GM18499 (cell line): ENCODE data around the gene ANKRD31.

Experiments used
- ATAC-seq: cut with Tn5 transposase; IDR thresholded peaks from one replicate; pipeline ENCODE4 v1.9.1; 2021; ENCODE audit warnings: moderate number of reproducible peaks; ENCODE audit not compliant: insufficient read depth, unreplicated experiment

Gene ANKRD31

GRCh38 chr5:75046366-75047142, 190.1 kb downstream of the ANKRD31 start:
- ATAC-seq = no peak

- ATAC-seq = no peak
Observed at GRCh38 chr5:75045071-75045470, 191.6 kb downstream of the ANKRD31 start.

DNA sequence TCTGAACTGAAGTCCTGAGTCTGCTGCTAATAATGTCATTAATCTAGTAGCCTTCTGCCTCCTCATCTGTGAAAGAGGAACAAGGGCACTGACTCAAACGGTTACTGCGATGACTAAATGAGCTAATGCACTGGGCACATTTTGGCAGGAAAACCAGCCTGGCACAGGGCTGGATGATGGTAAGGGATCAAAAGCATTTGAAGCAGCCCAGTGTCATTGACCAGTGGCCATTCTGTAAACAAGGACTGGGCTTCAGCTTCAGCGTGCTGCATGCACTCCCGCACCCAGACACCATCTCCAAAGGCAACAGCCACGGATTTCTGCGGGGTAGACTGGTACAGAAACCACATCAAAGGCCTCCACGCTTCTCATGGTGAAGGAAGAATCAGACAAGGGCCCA, 192.3 kb downstream of the ANKRD31 start:
- ATAC-seq = no peak

DNA sequence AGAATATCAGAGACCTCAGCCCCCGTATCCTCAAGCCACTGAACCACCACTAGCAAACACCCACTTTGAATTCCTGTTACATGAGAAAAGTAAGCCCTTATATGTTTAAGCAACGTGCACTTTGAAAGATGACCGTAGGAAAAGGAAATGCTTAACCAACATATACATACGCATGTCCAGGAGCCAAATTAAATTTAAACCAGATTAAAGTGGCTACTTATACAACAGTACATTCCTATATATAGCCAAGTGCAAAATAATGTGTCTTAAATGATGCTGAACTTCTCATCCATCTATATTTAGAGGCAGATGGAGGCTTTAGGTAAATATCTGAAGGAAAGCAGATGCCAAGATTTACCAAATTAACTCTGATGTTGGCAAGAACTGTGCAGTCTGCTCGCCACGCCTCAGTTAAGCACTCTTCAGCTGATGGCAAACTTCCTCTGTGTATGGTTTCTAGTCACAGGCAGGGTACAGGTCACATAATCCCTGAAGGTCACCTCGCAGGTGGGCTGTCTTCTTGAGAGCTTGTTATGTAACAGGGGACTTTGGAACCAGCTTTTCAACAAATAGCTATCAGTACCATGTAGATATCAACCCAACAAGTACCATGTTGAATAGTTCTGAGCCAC, 192.9 kb downstream of the ANKRD31 start:
- no peak for ATAC-seq

GRCh38 chr5:75042522-75042921, 194.2 kb downstream of the ANKRD31 start:
- ATAC-seq = no peak

- ATAC-seq = no peak
Observed at GRCh38 chr5:75040973-75041372, 195.7 kb downstream of the ANKRD31 start.

GRCh38 chr5:75037106-75037505, 199.6 kb downstream of the ANKRD31 start:
- ATAC-seq = no peak

DNA sequence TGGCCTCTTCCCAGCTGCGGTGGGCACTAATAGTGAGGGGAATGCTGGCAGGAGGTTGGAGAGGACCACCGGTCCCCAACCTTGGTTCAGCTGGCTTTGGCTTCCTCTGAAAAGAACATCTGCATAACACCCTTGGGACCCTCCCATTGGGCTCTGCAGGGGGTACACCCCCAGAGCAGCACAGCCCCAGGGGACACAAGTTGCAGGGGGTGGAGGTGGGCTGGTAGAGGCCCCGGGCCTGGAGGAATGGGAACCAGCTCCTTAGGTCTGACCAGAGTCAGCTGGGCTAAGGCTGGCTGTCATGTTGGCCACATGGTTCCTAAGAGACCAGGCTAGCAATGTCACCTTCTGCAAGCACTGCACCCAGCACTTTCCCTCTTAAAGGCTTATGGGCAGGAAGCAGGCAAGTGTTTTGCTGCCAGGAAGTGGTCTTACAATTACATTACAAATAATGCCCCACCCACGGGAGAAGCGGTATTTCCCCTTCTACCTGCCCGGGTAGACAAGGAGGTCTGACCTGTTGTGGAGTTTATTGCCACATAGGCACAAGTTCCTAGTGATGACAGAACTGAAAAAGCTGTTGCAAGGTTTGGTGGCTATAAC, 202.4 kb downstream of the ANKRD31 start:
- ATAC-seq = no peak

DNA sequence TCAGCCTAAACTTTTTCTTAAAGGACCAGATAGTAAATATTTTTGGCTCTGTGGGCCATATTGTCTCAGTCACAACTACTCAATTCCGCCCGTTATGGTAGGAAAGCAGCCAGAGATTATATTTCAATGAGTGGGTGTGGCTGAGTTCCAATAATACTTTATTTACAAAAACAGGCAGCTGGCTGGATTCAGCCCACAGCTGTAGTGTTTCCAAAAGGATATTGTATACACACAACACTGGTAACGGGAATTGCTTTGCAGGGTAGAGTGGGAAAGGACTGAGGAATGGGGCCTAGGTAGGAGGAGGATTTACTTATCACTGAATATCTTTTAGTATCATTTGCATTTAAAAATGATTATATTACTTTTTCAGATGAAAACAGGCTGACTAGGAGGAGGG, 205.3 kb downstream of the ANKRD31 start:
- ATAC-seq = no peak

GRCh38 chr5:75028090-75028489, 208.6 kb downstream of the ANKRD31 start:
- ATAC-seq = no peak

DNA sequence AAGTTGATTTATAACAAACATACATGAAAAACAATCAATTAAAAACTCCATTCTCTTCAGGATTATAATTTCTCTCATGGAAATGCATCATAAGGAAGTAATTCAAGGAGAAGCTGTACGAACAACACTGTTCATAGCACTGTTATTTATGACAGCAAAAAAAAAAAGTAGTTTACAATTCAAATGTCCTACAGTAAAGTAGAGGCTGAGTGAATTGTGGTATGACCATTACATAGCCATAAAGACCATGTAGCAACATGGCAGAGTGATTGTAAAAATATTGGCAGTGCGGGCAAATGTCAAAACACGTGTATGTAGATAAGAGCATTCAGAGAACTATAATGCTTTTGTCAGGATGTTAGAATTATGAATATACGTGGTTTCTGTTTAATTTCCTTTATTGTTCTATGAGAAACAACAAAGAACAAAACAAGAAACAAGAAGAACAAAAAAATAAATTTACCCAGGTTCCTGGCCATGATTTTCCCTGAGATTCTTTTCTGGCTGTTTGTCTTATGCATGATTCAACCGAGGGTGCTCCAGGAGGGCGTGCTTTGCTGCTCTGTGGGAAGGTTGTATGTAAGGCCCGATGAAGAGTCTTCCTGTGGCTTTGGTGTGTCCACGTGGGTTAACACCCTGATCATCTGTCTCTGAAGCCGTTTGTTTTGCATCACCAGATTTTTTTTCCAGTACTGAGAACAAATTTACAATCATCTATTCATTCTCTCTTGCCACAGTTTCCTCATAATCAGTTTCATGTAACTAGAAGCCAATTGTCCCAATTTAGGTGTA, 213.1 kb downstream of the ANKRD31 start:
- no peak for ATAC-seq

DNA sequence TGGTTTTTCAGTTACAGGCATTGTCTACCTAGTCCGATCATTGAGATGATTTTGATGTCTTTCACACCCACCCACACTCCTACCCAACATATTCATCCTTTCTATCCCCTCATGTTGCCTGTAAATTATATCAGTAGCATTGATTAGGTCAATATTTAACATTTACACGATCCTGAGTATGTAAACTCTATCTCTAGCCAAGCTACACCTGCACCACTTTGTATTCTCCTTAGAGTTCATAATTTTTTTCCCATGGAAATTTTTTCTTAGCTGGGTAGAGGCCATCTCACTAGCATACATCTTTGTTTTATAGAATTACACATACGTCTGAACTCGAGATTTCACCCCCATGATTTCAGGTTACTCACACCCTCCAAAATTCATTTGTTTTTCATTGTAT, 214.9 kb downstream of the ANKRD31 start:
- ATAC-seq = no peak

DNA sequence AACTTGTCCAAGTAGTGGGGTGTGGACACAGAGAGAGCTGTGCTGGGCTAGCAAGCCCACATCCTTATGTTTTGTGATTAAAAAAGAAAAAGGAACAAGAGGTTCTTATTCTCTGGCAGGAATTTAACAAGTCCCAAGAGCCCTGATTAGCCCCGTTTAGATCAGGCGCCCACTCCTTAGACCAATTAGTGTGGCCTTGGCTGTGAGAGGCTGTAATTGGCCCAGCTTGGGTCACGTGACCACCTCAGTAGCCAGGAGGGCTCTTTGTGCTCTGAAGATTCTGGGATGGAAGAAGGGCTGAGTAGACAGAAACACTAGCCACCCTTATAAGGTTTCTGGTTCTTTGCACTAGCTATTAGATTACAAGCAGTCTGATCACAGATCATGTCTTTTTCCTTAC, 215.5 kb downstream of the ANKRD31 start:
- no peak for ATAC-seq

- ATAC-seq = no peak
Observed at GRCh38 chr5:75020016-75020656, 216.5 kb downstream of the ANKRD31 start.

DNA sequence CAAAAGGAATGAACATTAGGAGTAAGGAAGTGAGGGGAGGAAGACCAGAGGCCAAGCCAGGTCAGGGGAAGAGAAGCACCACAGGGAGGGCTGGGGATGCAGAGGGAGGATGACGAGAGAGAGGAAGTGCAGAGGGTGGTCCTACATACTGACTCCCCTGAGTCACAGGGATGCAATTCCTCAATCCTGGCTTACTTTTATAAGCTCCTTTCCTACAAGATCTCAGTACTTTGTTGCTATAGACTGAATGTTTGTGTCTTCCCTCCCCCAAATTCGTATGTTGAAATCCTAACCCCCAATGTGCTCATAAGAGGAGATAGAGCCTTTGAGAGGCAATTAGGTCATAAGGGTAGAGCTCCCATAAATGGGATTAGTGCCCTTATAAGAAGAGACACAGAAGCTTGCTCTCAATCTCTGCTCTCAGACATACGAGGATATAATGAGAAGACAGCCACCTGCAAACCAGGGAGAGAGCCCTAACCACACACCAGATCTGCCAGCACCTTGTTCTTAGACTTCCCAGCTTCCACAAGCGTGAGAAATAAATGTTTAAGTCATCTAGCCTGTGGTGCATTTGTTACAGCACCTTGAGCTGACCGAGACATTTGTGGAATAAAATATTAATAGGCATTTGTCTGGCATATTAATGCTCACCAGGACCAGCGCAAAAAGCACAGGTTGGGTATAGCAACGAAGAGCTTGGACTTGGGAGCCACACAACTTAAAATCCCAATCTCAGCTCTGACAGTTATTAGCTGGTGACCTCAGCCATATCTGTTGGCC, 217.7 kb downstream of the ANKRD31 start:
- no peak for ATAC-seq
